ENCODE results near the gene DNAJB11.
"Not testable (repeated sequence)": the region's sequence is repeated elsewhere in the genome, so short reads cannot be mapped to it uniquely, and the experiment has no call there.

The DNAJB11 gene

GRCh38 chr3:186549497-186549896 lies 21.0 kb upstream of the DNAJB11 start:
- TF ChIP-seq POLR2A (IDR thresholded peaks at IDR 0.05; ENCODE audit: low read depth, low read length) (no peak), PAX5 (IDR thresholded peaks at IDR 0.05; ENCODE audit: insufficient read depth, low read length, severe bottlenecking) (no peak)
- no peak for FAIRE-seq
- no peak for DNase-seq (ENCODE audit: insufficient read length, low spot score)

DNA sequence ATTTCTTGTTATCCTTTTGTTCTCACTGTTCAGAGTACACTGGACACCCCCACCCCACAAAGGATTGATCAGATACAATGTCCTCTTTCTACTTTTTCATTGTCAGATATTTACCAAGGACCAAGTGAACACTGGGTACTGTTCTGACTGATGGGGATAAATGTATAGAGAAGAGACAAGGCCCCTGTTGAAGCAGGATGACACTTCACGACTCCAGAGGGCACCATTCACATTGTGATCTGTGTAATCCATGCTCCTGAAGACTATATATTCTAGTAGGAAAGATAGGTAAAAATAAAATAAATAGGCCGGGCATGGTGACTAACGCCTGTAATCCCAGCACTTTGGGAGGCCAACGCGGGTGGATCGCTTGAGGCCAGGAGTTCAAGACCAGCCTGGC lies 19.1 kb upstream of the DNAJB11 start:
- no peak for DNase-seq (ENCODE audit: insufficient read length, low spot score)
- no peak for FAIRE-seq
- TF ChIP-seq TAF1 (IDR thresholded peaks at IDR 0.05; ENCODE audit: low read depth, low read length) = no peak
- TF ChIP-seq POU2F2 (IDR thresholded peaks at IDR 0.05; ENCODE audit: low read depth, low read length) = no peak
- TF ChIP-seq POLR2A (IDR thresholded peaks at IDR 0.05; ENCODE audit: low read depth, low read length) = no peak
- TF ChIP-seq PAX5 (IDR thresholded peaks at IDR 0.05; ENCODE audit: insufficient read depth, low read length, severe bottlenecking) = no peak
- TF ChIP-seq POLR2AphosphoS5 (IDR thresholded peaks at IDR 0.05; ENCODE audit: low read depth, low read length) = no peak
- TF ChIP-seq SPI1 (IDR thresholded peaks at IDR 0.05; ENCODE audit: low read depth, low read length) = no peak

- FAIRE-seq = no peak
Observed at GRCh38 chr3:186552408-186553031, 18.0 kb upstream of the DNAJB11 start.

GRCh38 chr3:186564586-186564985 lies 5.9 kb upstream of the DNAJB11 start:
- FAIRE-seq = no peak
- TF ChIP-seq PAX5 (IDR thresholded peaks at IDR 0.05; ENCODE audit: insufficient read depth, low read length, severe bottlenecking) (no peak), POU2F2 (IDR thresholded peaks at IDR 0.05; ENCODE audit: low read depth, low read length) (no peak), SPI1 (IDR thresholded peaks at IDR 0.05; ENCODE audit: low read depth, low read length) (no peak), POLR2AphosphoS5 (IDR thresholded peaks at IDR 0.05; ENCODE audit: low read depth, low read length) (no peak), TAF1 (IDR thresholded peaks at IDR 0.05; ENCODE audit: low read depth, low read length) (no peak), POLR2A (IDR thresholded peaks at IDR 0.05; ENCODE audit: low read depth, low read length) (no peak)

More at GRCh38 chr3:186552408-186553031, 18.0 kb upstream of the DNAJB11 start:
- no peak for DNase-seq (ENCODE audit: insufficient read length, low spot score)
- TF ChIP-seq POLR2AphosphoS5 (IDR thresholded peaks at IDR 0.05; ENCODE audit: low read depth, low read length) (no peak), SPI1 (IDR thresholded peaks at IDR 0.05; ENCODE audit: low read depth, low read length) (no peak), TAF1 (IDR thresholded peaks at IDR 0.05; ENCODE audit: low read depth, low read length) (no peak), POU2F2 (IDR thresholded peaks at IDR 0.05; ENCODE audit: low read depth, low read length) (no peak), POLR2A (IDR thresholded peaks at IDR 0.05; ENCODE audit: low read depth, low read length) (no peak)

DNA sequence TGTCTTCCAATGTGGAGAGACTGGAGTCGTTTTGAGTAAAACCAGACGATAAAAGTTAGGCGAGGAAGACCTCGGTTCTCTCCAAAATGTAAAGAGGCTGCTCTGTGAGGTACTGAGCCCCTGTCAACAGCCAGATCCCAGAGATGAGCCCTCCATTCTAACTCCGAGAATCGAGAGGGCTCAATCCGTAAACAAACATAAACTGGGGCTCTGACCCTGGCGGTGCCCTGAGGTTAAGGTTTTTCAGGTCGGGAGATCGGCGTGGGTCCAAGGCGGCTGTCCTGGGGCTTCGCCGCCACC lies 3.8 kb upstream of the DNAJB11 start:
- DNase-seq (ENCODE audit: insufficient read length, low spot score) = peak; percentile 10
- no peak for TF ChIP-seq SPI1 (IDR thresholded peaks at IDR 0.05; ENCODE audit: low read depth, low read length)
- no peak for TF ChIP-seq PAX5 (IDR thresholded peaks at IDR 0.05; ENCODE audit: insufficient read depth, low read length, severe bottlenecking)
- TF ChIP-seq POU2F2 (IDR thresholded peaks at IDR 0.05; ENCODE audit: low read depth, low read length) = no peak
- no peak for TF ChIP-seq POLR2AphosphoS5 (IDR thresholded peaks at IDR 0.05; ENCODE audit: low read depth, low read length)
- TF ChIP-seq POLR2A (IDR thresholded peaks at IDR 0.05; ENCODE audit: low read depth, low read length) = no peak
- no peak for TF ChIP-seq TAF1 (IDR thresholded peaks at IDR 0.05; ENCODE audit: low read depth, low read length)
- FAIRE-seq = no peak

More at GRCh38 chr3:186564586-186564985, 5.9 kb upstream of the DNAJB11 start:
- DNase-seq (ENCODE audit: insufficient read length, low spot score) = no peak

DNA sequence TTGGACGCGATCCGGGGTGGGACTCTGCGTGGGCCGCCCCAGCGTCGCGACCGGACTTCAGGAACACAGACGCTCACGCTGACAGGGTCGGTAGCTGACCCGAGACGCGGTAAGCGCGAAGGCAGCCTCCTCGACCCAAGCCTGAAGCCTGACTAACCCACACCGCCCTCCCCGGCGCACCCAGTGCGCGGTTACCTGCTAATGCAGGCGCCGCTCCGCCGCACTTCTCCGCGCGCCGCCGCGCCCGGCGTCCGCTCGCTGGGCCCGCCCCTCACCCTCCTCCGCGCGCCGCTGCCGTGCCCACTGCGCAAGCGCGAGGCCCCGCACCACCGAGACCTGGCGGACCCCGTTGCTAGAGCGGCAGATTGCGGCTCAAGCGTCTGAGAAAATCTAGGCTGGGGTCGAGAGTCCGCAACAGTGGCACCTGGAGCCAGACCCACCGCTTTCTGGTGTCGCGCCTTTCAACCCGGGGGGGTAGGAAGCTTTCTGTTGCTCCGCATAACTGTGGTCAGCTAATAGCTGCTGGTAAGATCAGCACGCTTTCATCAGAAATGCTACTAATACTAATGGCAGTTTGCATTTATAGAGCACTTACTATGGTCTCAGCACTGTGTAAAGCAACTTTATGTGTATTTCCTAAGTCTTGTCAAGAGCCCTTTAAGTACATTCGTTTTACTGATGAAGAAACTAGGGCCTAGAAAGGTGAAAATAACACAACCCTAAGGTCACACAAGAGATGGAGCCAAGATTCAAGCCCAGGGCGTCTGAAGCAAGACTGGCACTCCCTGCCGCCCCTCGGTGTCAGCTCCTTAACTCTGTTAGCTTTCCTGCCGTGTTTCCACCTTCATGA lies 3.2 kb upstream of the DNAJB11 start, which contains the start of gene TBCCD1:
Gene TBCCD1 (minus strand): TSS at position 268 of the 850 bp plus-strand sequence. CDS start 3,010 bp downstream, outside the sequence.
- DNase-seq (ENCODE audit: insufficient read length, low spot score) (peak; percentile 77), FAIRE-seq (peak; percentile 97)
- TF ChIP-seq SPI1 (IDR thresholded peaks at IDR 0.05; ENCODE audit: low read depth, low read length) (no peak), TAF1 (IDR thresholded peaks at IDR 0.05; ENCODE audit: low read depth, low read length) (peak; percentile 91), PAX5 (IDR thresholded peaks at IDR 0.05; ENCODE audit: insufficient read depth, low read length, severe bottlenecking) (peak; percentile 84), POLR2AphosphoS5 (IDR thresholded peaks at IDR 0.05; ENCODE audit: low read depth, low read length) (peak; percentile 94), POLR2A (IDR thresholded peaks at IDR 0.05; ENCODE audit: low read depth, low read length) (peak; percentile 97), POU2F2 (IDR thresholded peaks at IDR 0.05; ENCODE audit: low read depth, low read length) (peak; percentile 52)

DNA sequence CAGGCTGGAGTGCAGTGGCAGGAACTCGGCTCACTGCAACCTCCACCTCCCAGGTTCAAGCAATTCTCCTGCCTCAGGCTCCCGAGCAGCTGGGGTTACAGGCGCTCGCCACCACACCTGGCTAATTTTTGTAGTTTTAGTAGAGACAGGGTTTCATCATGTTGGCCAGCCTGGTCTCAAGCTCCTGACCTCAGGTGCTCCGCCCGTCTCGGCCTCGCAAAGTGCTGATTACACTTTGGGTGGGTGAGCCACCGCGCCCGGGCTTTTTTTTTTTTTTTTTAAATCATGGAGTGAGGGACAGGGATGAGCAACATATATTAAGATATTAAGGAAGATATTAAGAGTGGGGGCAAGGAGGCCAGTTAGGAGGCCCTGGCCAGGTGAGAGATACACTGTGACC lies 1.2 kb upstream of the DNAJB11 start:
- not testable (repeated sequence) for DNase-seq (ENCODE audit: insufficient read length, low spot score); FAIRE-seq

DNA sequence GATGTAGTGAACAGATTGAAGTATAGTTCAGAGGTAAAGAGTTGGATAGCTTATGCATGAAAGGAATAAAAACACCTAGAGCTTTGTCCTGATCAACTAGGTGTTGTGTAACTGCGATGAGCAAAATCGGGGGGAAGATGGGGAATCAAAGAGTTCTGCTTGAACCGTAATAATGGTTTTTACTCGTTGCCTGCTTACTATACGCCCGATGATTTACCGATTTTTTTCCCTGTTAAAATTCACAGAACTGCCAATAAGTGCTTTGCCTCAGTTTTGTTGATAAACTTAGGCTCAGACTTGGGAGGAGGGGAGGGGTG lies 783 bp upstream of the DNAJB11 start:
- FAIRE-seq = no peak
- no peak for TF ChIP-seq POLR2A (IDR thresholded peaks at IDR 0.05; ENCODE audit: low read depth, low read length)
- no peak for DNase-seq (ENCODE audit: insufficient read length, low spot score)

GRCh38 chr3:186570941-186571643 lies 572 bp downstream of the DNAJB11 start:
- TF ChIP-seq TAF1 (IDR thresholded peaks at IDR 0.05; ENCODE audit: low read depth, low read length) = no peak
- no peak for TF ChIP-seq SPI1 (IDR thresholded peaks at IDR 0.05; ENCODE audit: low read depth, low read length)
- TF ChIP-seq POU2F2 (IDR thresholded peaks at IDR 0.05; ENCODE audit: low read depth, low read length) = no peak
- no peak for TF ChIP-seq PAX5 (IDR thresholded peaks at IDR 0.05; ENCODE audit: insufficient read depth, low read length, severe bottlenecking)
- no peak for TF ChIP-seq POLR2A (IDR thresholded peaks at IDR 0.05; ENCODE audit: low read depth, low read length)
- no peak for FAIRE-seq
- DNase-seq (ENCODE audit: insufficient read length, low spot score) = no peak

- DNase-seq (ENCODE audit: insufficient read length, low spot score) (no peak), FAIRE-seq (no peak)
Observed at GRCh38 chr3:186571644-186572013, 1.1 kb downstream of the DNAJB11 start.

More at GRCh38 chr3:186571644-186572013, 1.1 kb downstream of the DNAJB11 start:
- TF ChIP-seq SPI1 (IDR thresholded peaks at IDR 0.05; ENCODE audit: low read depth, low read length) (peak; percentile 73), POLR2AphosphoS5 (IDR thresholded peaks at IDR 0.05; ENCODE audit: low read depth, low read length) (no peak), POU2F2 (IDR thresholded peaks at IDR 0.05; ENCODE audit: low read depth, low read length) (no peak), TAF1 (IDR thresholded peaks at IDR 0.05; ENCODE audit: low read depth, low read length) (no peak), PAX5 (IDR thresholded peaks at IDR 0.05; ENCODE audit: insufficient read depth, low read length, severe bottlenecking) (no peak), POLR2A (IDR thresholded peaks at IDR 0.05; ENCODE audit: low read depth, low read length) (no peak)
